NB4 (cell line): ENCODE data around the gene NR3C1.

Experiments used
- DNase-seq: peaks from one replicate; pipeline ENCODE4 v3.0.0; 2010; ENCODE audit warnings: low read depth
- H3K4me3 ChIP-seq: one replicate; pipeline ENCODE4 v1.5.1; 2011; ENCODE audit warnings: mild to moderate bottlenecking, low read depth, low read length, moderate library complexity
- MYC ChIP-seq: IDR thresholded peaks from 2 replicates; pipeline ENCODE4 v1.6.1; 2011; ENCODE audit warnings: low read depth, low read length
- POLR2A ChIP-seq: IDR thresholded peaks from 2 replicates; pipeline ENCODE4 v1.6.1; 2011; ENCODE audit warnings: mild to moderate bottlenecking; ENCODE audit not compliant: insufficient read length; ENCODE audit errors: extremely low read depth
- TF ChIP-seq, protein P1 (sequence below): IDR thresholded peaks from one replicate; pipeline ENCODE4 v1.5.1; 2012; ENCODE audit warnings: low read depth, low read length
- TF ChIP-seq, protein P2 (sequence below): IDR thresholded peaks from 2 replicates; pipeline ENCODE4 v1.6.1; 2011; ENCODE audit warnings: low read depth, low read length

Gene NR3C1

DNA sequence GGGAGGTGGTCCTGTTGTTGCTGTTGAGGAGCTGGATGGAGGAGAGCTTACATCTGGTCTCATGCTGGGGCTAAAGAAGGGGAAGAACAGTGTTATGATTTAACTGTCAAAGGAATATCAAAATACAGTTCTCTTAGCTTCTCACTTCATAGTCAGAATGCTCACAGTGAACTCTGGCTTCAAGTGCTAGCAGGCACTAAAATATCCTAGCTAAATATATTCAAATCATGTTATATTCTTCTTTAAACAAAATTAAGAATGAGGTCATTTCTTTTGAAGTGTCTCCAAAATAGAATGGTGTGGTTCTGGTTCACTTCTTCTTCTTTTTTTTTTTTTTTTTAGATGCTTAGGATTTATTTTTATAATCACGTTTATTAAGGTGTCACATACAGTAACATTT, 89.4 kb downstream of the NR3C1 start:
- no peak overlapping the region for H3K4me3 ChIP-seq
- TF ChIP-seq, protein P1, sequence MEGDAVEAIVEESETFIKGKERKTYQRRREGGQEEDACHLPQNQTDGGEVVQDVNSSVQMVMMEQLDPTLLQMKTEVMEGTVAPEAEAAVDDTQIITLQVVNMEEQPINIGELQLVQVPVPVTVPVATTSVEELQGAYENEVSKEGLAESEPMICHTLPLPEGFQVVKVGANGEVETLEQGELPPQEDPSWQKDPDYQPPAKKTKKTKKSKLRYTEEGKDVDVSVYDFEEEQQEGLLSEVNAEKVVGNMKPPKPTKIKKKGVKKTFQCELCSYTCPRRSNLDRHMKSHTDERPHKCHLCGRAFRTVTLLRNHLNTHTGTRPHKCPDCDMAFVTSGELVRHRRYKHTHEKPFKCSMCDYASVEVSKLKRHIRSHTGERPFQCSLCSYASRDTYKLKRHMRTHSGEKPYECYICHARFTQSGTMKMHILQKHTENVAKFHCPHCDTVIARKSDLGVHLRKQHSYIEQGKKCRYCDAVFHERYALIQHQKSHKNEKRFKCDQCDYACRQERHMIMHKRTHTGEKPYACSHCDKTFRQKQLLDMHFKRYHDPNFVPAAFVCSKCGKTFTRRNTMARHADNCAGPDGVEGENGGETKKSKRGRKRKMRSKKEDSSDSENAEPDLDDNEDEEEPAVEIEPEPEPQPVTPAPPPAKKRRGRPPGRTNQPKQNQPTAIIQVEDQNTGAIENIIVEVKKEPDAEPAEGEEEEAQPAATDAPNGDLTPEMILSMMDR: no peak
- no peak for TF ChIP-seq POLR2A
- no peak for TF ChIP-seq MYC
- TF ChIP-seq, protein P2, sequence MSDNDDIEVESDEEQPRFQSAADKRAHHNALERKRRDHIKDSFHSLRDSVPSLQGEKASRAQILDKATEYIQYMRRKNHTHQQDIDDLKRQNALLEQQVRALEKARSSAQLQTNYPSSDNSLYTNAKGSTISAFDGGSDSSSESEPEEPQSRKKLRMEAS: no peak
- DNase-seq: no peak

DNA sequence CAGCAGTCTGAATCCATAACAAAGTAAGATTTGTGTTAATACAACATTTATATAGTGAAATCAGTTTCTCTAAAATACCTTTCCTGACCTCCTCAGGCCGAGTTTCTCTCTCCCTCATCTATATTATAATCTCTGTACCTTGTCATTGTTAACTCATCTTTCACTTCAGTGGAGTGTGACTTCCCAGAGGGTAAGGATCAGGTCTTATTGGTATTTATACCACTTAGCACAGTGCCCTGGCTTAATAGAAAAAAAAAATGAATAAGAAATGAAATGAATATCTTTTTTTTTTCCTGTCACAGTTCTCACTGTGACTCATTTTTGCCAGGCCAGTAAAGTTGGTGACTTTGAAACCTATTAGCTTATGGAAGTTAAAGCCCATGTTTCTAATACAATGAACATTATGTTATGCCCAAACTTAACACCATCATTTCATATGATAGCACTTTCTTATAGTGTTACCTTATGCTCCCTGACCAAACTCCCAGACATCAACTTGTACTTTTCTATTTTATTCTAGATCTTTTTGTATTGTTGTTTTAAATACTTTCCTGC, 90.1 kb downstream of the NR3C1 start:
- no peak for DNase-seq
- TF ChIP-seq MYC (no peak), POLR2A (no peak)
- TF ChIP-seq, protein P1: no peak
- TF ChIP-seq, protein P2: no peak
- no peak overlapping the region for H3K4me3 ChIP-seq

DNA sequence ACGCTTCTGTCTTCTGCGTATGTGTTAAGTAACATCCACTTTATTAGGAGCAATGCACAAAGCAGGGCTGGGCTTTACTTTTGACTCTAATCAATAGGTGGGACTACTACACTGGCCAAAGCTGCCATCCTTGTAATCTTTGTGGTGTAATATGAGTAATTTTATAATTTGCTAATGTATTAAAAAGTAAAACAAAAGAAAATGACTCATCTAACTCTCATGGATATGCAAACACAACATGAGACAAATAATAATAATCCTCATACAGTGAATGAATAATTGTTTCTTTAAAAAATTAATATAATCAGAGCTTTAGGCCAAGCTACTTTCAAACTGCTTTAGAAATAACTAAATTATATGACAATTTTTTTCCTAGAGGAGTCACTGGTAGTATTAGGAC, 90.7 kb downstream of the NR3C1 start:
- H3K4me3 ChIP-seq: no peak overlapping the region
- DNase-seq: no peak
- TF ChIP-seq POLR2A (no peak), MYC (no peak)

DNA sequence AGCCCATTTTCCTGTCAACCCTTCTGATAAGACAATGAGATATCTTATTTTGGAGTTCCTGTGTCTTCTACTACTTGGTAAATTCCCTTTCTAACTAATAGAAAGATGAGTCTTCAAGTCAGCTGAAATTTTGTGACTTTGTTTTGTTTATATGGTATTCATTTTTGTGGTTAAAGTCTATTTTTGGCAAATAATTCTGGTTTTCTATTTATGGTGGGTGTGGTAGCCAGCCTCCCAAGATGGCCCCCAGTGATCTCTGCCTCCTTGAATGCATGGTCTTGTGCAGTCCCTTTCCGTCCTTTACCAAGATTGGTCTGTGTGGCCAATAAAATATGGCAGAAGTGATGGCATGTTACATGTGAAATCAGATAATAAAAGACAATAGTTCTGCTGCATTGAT, 91.5 kb downstream of the NR3C1 start:
- no peak for DNase-seq
- TF ChIP-seq POLR2A (no peak), MYC (no peak)
- TF ChIP-seq, protein P2: no peak
- TF ChIP-seq, protein P1: no peak
- no peak overlapping the region for H3K4me3 ChIP-seq

DNA sequence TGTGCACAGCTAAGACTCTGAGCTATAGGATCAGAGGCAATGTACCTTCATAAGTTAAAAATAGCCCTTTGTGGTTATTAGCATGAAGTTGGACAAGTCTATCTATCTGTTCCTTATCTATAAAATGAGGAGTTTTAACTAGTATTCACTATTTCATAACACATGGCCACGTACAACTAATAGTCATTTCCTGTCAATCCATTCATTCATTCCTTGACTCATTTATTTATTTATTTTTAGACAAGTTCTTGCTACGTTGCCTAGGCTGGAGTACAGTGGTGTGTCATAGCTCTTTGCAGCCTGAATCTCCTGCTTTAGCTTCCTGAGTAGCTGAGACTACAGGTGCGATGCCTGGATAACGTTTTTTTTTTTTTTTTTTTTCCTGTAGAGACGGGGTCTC, 92.1 kb downstream of the NR3C1 start:
- no peak overlapping the region for H3K4me3 ChIP-seq
- DNase-seq: peak; percentile 35
- TF ChIP-seq, protein P2: no peak
- TF ChIP-seq POLR2A (no peak), MYC (no peak)
- TF ChIP-seq, protein P1: no peak

DNA sequence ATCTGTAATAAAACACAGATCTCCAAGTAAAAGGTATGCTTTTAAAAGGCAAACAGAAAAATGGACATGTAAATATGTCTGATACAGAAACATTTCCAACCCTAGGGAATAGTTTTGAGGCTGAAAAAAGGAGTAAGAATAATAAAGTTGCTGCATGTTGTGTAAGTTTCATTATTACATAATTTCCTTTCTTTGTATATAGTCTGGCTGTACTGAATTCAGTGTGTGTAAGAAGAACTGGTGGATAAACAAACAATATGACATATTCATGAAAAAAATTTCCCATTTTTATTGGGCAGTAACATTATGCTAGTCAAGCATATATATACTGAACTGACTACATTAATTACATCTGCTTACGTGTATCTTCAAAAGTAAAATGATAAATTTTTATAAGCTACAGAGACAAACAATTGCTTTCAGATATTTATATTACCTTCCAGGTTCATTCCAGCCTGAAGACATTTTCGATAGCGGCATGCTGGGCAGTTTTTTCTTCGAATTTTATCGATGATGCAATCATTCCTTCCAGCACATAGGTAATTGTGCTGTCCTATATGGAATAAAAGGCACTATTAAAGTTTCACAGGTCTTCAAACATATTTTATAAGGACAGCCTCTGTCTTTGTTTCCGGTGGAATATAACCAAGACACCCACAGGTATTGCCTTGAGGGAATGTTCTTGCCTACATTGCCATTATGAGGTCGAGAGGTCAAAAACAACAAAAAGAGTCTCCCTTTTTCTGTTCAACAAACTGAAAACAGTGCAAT, 93.6 kb downstream of the NR3C1 start:
- TF ChIP-seq, protein P1: no peak
- no peak for TF ChIP-seq MYC
- no peak for TF ChIP-seq POLR2A
- TF ChIP-seq, protein P2: no peak
- no peak overlapping the region for H3K4me3 ChIP-seq
- DNase-seq: peak; percentile 46
